Measurements from ENCODE around the gene SP140L. TPM values are rescaled to one million over a fixed set of nuclear protein-coding genes. Genes with fewer than 3 reads are reported as not detected.

Gene SP140L
- total and polyA plus RNA-seq, 2 of the 8 experiments (the other 6 are each of a cell fraction or from before 2014, with no cell fraction given): 0.36 to 1.5 TPM

DNA sequence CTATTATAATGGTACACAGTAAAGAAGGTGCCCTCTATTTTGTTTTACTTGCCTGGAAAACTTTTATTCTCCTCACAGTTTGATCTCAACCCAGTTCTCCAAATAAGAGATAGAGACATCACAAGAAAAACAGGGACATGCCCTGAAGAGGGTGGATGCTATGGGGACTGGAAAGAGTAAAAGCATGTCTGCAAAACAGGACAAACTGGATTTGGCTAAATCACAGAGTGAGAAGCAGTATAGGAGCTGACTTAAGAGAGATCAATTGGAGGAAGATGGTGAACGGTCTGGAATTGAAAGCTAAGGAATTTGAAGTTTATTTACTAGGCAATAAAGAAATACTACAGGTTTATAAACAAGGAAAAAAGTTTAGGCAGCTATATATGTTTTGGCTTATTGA, 33.0 kb downstream of the SP140L start (continued):
- TF ChIP-seq, protein P1, sequence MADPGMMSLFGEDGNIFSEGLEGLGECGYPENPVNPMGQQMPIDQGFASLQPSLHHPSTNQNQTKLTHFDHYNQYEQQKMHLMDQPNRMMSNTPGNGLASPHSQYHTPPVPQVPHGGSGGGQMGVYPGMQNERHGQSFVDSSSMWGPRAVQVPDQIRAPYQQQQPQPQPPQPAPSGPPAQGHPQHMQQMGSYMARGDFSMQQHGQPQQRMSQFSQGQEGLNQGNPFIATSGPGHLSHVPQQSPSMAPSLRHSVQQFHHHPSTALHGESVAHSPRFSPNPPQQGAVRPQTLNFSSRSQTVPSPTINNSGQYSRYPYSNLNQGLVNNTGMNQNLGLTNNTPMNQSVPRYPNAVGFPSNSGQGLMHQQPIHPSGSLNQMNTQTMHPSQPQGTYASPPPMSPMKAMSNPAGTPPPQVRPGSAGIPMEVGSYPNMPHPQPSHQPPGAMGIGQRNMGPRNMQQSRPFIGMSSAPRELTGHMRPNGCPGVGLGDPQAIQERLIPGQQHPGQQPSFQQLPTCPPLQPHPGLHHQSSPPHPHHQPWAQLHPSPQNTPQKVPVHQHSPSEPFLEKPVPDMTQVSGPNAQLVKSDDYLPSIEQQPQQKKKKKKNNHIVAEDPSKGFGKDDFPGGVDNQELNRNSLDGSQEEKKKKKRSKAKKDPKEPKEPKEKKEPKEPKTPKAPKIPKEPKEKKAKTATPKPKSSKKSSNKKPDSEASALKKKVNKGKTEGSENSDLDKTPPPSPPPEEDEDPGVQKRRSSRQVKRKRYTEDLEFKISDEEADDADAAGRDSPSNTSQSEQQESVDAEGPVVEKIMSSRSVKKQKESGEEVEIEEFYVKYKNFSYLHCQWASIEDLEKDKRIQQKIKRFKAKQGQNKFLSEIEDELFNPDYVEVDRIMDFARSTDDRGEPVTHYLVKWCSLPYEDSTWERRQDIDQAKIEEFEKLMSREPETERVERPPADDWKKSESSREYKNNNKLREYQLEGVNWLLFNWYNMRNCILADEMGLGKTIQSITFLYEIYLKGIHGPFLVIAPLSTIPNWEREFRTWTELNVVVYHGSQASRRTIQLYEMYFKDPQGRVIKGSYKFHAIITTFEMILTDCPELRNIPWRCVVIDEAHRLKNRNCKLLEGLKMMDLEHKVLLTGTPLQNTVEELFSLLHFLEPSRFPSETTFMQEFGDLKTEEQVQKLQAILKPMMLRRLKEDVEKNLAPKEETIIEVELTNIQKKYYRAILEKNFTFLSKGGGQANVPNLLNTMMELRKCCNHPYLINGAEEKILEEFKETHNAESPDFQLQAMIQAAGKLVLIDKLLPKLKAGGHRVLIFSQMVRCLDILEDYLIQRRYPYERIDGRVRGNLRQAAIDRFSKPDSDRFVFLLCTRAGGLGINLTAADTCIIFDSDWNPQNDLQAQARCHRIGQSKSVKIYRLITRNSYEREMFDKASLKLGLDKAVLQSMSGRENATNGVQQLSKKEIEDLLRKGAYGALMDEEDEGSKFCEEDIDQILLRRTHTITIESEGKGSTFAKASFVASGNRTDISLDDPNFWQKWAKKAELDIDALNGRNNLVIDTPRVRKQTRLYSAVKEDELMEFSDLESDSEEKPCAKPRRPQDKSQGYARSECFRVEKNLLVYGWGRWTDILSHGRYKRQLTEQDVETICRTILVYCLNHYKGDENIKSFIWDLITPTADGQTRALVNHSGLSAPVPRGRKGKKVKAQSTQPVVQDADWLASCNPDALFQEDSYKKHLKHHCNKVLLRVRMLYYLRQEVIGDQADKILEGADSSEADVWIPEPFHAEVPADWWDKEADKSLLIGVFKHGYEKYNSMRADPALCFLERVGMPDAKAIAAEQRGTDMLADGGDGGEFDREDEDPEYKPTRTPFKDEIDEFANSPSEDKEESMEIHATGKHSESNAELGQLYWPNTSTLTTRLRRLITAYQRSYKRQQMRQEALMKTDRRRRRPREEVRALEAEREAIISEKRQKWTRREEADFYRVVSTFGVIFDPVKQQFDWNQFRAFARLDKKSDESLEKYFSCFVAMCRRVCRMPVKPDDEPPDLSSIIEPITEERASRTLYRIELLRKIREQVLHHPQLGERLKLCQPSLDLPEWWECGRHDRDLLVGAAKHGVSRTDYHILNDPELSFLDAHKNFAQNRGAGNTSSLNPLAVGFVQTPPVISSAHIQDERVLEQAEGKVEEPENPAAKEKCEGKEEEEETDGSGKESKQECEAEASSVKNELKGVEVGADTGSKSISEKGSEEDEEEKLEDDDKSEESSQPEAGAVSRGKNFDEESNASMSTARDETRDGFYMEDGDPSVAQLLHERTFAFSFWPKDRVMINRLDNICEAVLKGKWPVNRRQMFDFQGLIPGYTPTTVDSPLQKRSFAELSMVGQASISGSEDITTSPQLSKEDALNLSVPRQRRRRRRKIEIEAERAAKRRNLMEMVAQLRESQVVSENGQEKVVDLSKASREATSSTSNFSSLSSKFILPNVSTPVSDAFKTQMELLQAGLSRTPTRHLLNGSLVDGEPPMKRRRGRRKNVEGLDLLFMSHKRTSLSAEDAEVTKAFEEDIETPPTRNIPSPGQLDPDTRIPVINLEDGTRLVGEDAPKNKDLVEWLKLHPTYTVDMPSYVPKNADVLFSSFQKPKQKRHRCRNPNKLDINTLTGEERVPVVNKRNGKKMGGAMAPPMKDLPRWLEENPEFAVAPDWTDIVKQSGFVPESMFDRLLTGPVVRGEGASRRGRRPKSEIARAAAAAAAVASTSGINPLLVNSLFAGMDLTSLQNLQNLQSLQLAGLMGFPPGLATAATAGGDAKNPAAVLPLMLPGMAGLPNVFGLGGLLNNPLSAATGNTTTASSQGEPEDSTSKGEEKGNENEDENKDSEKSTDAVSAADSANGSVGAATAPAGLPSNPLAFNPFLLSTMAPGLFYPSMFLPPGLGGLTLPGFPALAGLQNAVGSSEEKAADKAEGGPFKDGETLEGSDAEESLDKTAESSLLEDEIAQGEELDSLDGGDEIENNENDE (IDR thresholded peaks at IDR 0.05; ENCODE audit: insufficient replicate concordance, low read length): no peak
- TF ChIP-seq EGR1 (IDR thresholded peaks at IDR 0.05; ENCODE audit: borderline replicate concordance, low read depth, low read length): no peak
- no peak for TF ChIP-seq EP300 (IDR thresholded peaks at IDR 0.05; ENCODE audit: borderline replicate concordance in 1 of 2, low read depth in 2 of 2, low read length in 2 of 2)
- no peak for TF ChIP-seq KDM4A (IDR thresholded peaks at IDR 0.05; ENCODE audit: low read depth, low read length, severe bottlenecking)
- no peak for TF ChIP-seq CTCF (IDR thresholded peaks at IDR 0.05; ENCODE audit: control extremely low read depth in 1 of 3, insufficient read depth in 1 of 3, low read depth in 1 of 3, low read length in 3 of 3)
- no peak for TF ChIP-seq JUND (IDR thresholded peaks at IDR 0.05; ENCODE audit: low read length)
- no peak for TF ChIP-seq SIN3A (conservative IDR thresholded peaks at IDR 0.05 in 1 of 2, IDR thresholded peaks at IDR 0.05 in 1 of 2; ENCODE audit: low read depth in 1 of 2, low read length in 2 of 2)
- no peak for TF ChIP-seq RAD21 (IDR thresholded peaks at IDR 0.05 in 1 of 2, conservative IDR thresholded peaks at IDR 0.05 in 1 of 2; ENCODE audit: low read depth in 2 of 2, low read length in 2 of 2)

All from H1 (cell line).